B cell (primary cell): ENCODE measurements around the gene UQCC5. TPM values are rescaled to one million over a fixed set of nuclear protein-coding genes. Genes with fewer than 3 reads are reported as not detected.

Experiments used
- ATAC-seq: fragments of 200-7000 bp; cut with Tn5 transposase; one replicate; pipeline ENCODE4 v1.10.0; 2021; ENCODE audit warnings: low read depth, mild to moderate bottlenecking, moderate number of reproducible peaks, moderate library complexity
- CTCF ChIA-PET: fragments of 350-600 bp; sonication (Branson Sonifier 250); formaldehyde crosslinking; loops from one replicate; lab custom pipeline; 2021; ENCODE audit warnings: antibody characterized with exemption, inconsistent platforms; lab: Charles Lee
- POLR2A ChIA-PET: fragments of 350-600 bp; sonication (Branson Sonifier 250); formaldehyde crosslinking; loops from one replicate; lab custom pipeline; 2021; ENCODE audit warnings: antibody characterized with exemption; lab: Charles Lee
- DNase-seq: peaks from one replicate; pipeline ENCODE4 v3.0.0; 2013
- H2AFZ ChIP-seq: 2 replicates; pipeline ENCODE4 v1.6.1; 2012; ENCODE audit warnings: mild to moderate bottlenecking, low read depth, low read length; ENCODE audit not compliant: insufficient read depth, poor library complexity, severe bottlenecking
- H3K27ac ChIP-seq, 2 donors: 1 replicate in 1 of 2; 2 replicates in 1 of 2; pipeline ENCODE4 v1.5.1; 2012 to 2013; ENCODE audit warnings: low read length in 2 of 2, mild to moderate bottlenecking in 2 of 2, moderate library complexity in 1 of 2
- H3K27me3 ChIP-seq, 4 experiments: fragments of 200-600 bp in 1 of 4; sonication (generic) in 1 of 4; replicated peaks in 1 of 4; 1 replicate in 2 of 4; 2 replicates in 2 of 4; pipeline versions ENCODE4 v1.6.1 to v1.7.0; 2013 to 2016; ENCODE audit warnings: low read length in 3 of 4, mild to moderate bottlenecking in 2 of 4, mixed read lengths in 1 of 4, moderate library complexity in 1 of 4; ENCODE audit not compliant: insufficient read depth in 4 of 4, control insufficient read depth in 3 of 4; ENCODE audit errors: control extremely low read depth in 1 of 4
- H3K36me3 ChIP-seq, 2 experiments: replicated peaks in 1 of 2; 1 replicate in 1 of 2; 2 replicates in 1 of 2; pipeline versions ENCODE4 v1.6.1 to v1.7.1; 2013; ENCODE audit warnings: low read length in 1 of 2; ENCODE audit not compliant: insufficient read depth in 2 of 2, control insufficient read depth in 1 of 2; ENCODE audit errors: control extremely low read depth in 1 of 2, extremely low read depth in 1 of 2
- H3K4me1 ChIP-seq, 2 donors: fragments of 200-600 bp in 1 of 2; sonication (generic) in 1 of 2; 1 replicate in 1 of 2; 2 replicates in 1 of 2; pipeline versions ENCODE4 v1.5.1 to v1.6.1; 2013 to 2017; ENCODE audit warnings: low read length in 2 of 2; ENCODE audit not compliant: control insufficient read depth in 2 of 2, insufficient read depth in 2 of 2
- H3K4me2 ChIP-seq: replicated peaks from 2 replicates; pipeline ENCODE3; 2012; ENCODE audit warnings: mild to moderate bottlenecking, low read depth, low read length; ENCODE audit not compliant: poor library complexity, severe bottlenecking
- H3K4me3 ChIP-seq, 5 experiments: fragments of 200-600 bp in 1 of 5; sonication (generic) in 1 of 5; 1 replicate in 3 of 5; 2 replicates in 2 of 5; pipeline versions ENCODE4 v1.5.1 to v1.7.0; 2011 to 2016; ENCODE audit warnings: low read length in 4 of 5, mild to moderate bottlenecking in 4 of 5, low read depth in 2 of 5, control low read depth in 1 of 5, moderate library complexity in 1 of 5; ENCODE audit not compliant: insufficient read depth in 1 of 5; ENCODE audit errors: control extremely low read depth in 1 of 5, extremely low read depth in 1 of 5
- H3K79me2 ChIP-seq: fragments of 200-600 bp; sonication (generic); one replicate; pipeline ENCODE4 v1.6.0; 2016; ENCODE audit warnings: low read length; ENCODE audit not compliant: control insufficient read depth, insufficient read depth
- H3K9ac ChIP-seq: fragments of 200-600 bp; sonication (generic); 2 replicates; pipeline ENCODE4 v1.6.1; 2017; ENCODE audit warnings: mild to moderate bottlenecking, low read length, moderate library complexity
- H3K9me3 ChIP-seq, 3 donors: one replicate each; pipeline versions ENCODE4 v1.6.1 to v1.7.1; 2013; ENCODE audit warnings: low read length in 2 of 3; ENCODE audit not compliant: control insufficient read depth in 2 of 3, insufficient read depth in 1 of 3; ENCODE audit errors: control extremely low read depth in 1 of 3
- H4K20me1 ChIP-seq: 2 replicates; pipeline ENCODE4 v1.6.0; 2012; ENCODE audit warnings: mild to moderate bottlenecking, low read length; ENCODE audit not compliant: insufficient read depth, control insufficient read depth, poor library complexity, severe bottlenecking
- H3K27ac Mint-ChIP-seq: one replicate; pipeline ENCODE4 v1.8.0; 2021; ENCODE audit warnings: mixed read lengths
- H3K27me3 Mint-ChIP-seq: one replicate; pipeline ENCODE4 v1.8.0; 2021; ENCODE audit warnings: mixed read lengths
- H3K4me1 Mint-ChIP-seq: one replicate; pipeline ENCODE4 v1.8.0; 2021; ENCODE audit warnings: mixed read lengths
- H3K4me3 Mint-ChIP-seq: one replicate; pipeline ENCODE4 v1.8.0; 2021; ENCODE audit warnings: mixed read lengths
- H3K9me3 Mint-ChIP-seq: one replicate; pipeline ENCODE4 v1.8.0; 2022; ENCODE audit warnings: mixed read lengths; ENCODE audit not compliant: insufficient read depth
- CTCF ChIP-seq: fragments of 200-600 bp; IDR thresholded peaks from one replicate; pipeline ENCODE4 v1.8.0; 2022; ENCODE audit warnings: antibody characterized with exemption, mild to moderate bottlenecking
- EZH2 ChIP-seq: IDR thresholded peaks from 2 replicates; pipeline ENCODE4 v1.6.1; 2012; ENCODE audit warnings: borderline replicate concordance, low read depth, mild to moderate bottlenecking, moderate library complexity, low read length; ENCODE audit not compliant: insufficient read depth, poor library complexity, severe bottlenecking
- WGBS: methylation state at CpG from one replicate; pipeline ENCODE4 v1.1.5; 2013; ENCODE audit warnings: missing lambda C conversion rate; ENCODE audit not compliant: insufficient coverage; 5-methylcytosine and 5-hydroxymethylcytosine counted together
- intact Hi-C: fragments of 100-400 bp; cut with micrococcal nuclease; formaldehyde crosslinking; loops from one replicate; pipeline ENCODE4 v1.10.0; 2022
- polyA plus RNA-seq: library from polyadenylated mRNA; depleted of rRNA; stranded (reverse); fragments of >200 nt; gene quantifications from 2 replicates; pipeline ENCODE4 v1.2.3, GENCODE V29; 2012
- total RNA-seq, 2 donors: library from RNA; stranded (reverse); fragments of 120-200 nt in 1 of 2; gene quantifications; 1 replicate in 1 of 2; 2 replicates in 1 of 2; pipeline versions ENCODE4 v1.2.3 to v1.2.4, GENCODE V29; 2013 to 2022

The UQCC5 gene
- total and polyA plus RNA-seq, 2 donors (not counting 1 experiment from before 2014, with no cell fraction given): 1.1 to 10.3 TPM

- no peaks in the 10 kb centered on the region for H3K9me3 Mint-ChIP-seq
- POLR2A ChIA-PET: no interaction called here
- H4K20me1 ChIP-seq: no peaks in the 10 kb centered on the region
- intact Hi-C loops: no loop called here
- H3K4me2 ChIP-seq: no peak overlapping the region
- H3K9me3 ChIP-seq: no peaks in the 10 kb centered on the region
- TF ChIP-seq EZH2 (no peak), CTCF (no peak)
- H2AFZ ChIP-seq: no peak overlapping the region
- no peak for DNase-seq
- 98% methylated on average over 8 of the region's 14 CpGs for WGBS
- no peak overlapping the region for H3K4me3 Mint-ChIP-seq
- no peaks in the 10 kb centered on the region for H3K36me3 ChIP-seq
- no peak overlapping the region for H3K9ac ChIP-seq
- H3K79me2 ChIP-seq: no peaks in the 10 kb centered on the region
- peaks cover 0 to 5% (median 0%) of the 10 kb centered on the region in 4 experiments for H3K27me3 ChIP-seq
- no peak overlapping the region for H3K4me3 ChIP-seq
- no peak overlapping the region for H3K27ac ChIP-seq
- H3K27ac Mint-ChIP-seq: no peak overlapping the region
- CTCF ChIA-PET: interaction anchor here (1.0 kb wide), 1 partner anchor 187 kb away, joined by 3 read pairs; no protein-coding TSS in a partner anchor
- peaks cover 1 to 5% of the 10 kb centered on the region in 2 donors for H3K4me1 ChIP-seq
- H3K27me3 Mint-ChIP-seq: no peaks in the 10 kb centered on the region
- no peak for ATAC-seq
- peaks cover under 1% of the 10 kb centered on the region for H3K4me1 Mint-ChIP-seq
Measured at GRCh38 chr3:52527039-52527731, 9.2 kb upstream of the UQCC5 start.

GRCh38 chr3:52527732-52528585 is 8.4 kb upstream of the UQCC5 start:
- Histone ChIP-seq H2AFZ (no peak overlapping the region), H3K27ac (no peak overlapping the region), H3K9ac (no peak overlapping the region), H3K79me2 (no peaks in the 10 kb centered on the region), H3K36me3 (no peaks in the 10 kb centered on the region), H3K4me3 (no peak overlapping the region), H3K4me1 (peaks cover 9 to 13% of the 10 kb centered on the region in 2 donors), H4K20me1 (no peaks in the 10 kb centered on the region), H3K9me3 (no peaks in the 10 kb centered on the region), H3K4me2 (no peak overlapping the region), H3K27me3 (peaks cover 0 to 12% (median 0%) of the 10 kb centered on the region in 4 experiments)
- Mint-ChIP-seq H3K9me3 (no peaks in the 10 kb centered on the region), H3K27me3 (no peaks in the 10 kb centered on the region), H3K27ac (no peak overlapping the region), H3K4me1 (peaks cover 5% of the 10 kb centered on the region), H3K4me3 (no peak overlapping the region)
- intact Hi-C loops: no loop called here
- WGBS: 92% methylated on average over 12 of the region's 18 CpGs
- ATAC-seq: no peak
- CTCF ChIA-PET: interaction anchor here (1.0 kb wide), 1 partner anchor 188 kb away, joined by 3 read pairs; no protein-coding TSS in a partner anchor
- TF ChIP-seq EZH2 (no peak), CTCF (no peak)
- POLR2A ChIA-PET: no interaction called here
- DNase-seq: no peak
